HL-60 (cell line): ENCODE data around the gene PARD3.

ENCODE experiments used
- DNase-seq, 2 experiments: peaks; one replicate each; pipeline ENCODE4 v3.0.0-alpha.2; 2010 to 2020; ENCODE audit warnings: low read depth in 1 of 2, low spot score in 1 of 2
- H3K27ac ChIP-seq: fragments of 250-450 bp; sonication (Bioruptor Pico); replicated peaks from 2 replicates; pipeline ENCODE4 v1.5.1; 2020; ENCODE audit warnings: mild to moderate bottlenecking, moderate library complexity
- H3K27me3 ChIP-seq: fragments of 250-450 bp; sonication (Bioruptor Pico); 2 replicates; pipeline ENCODE4 v1.5.1; 2021; ENCODE audit warnings: mild to moderate bottlenecking, moderate library complexity; ENCODE audit not compliant: insufficient read depth, poor library complexity, severe bottlenecking
- H3K4me3 ChIP-seq: replicated peaks from 2 replicates; pipeline ENCODE4 v1.5.1; 2011; ENCODE audit warnings: mild to moderate bottlenecking, control low read depth, low read length; ENCODE audit not compliant: insufficient read depth
- CTCF ChIP-seq: IDR thresholded peaks from one replicate; pipeline ENCODE4 v1.5.1; 2011; ENCODE audit warnings: low read length, control low read depth, inconsistent platforms; ENCODE audit not compliant: insufficient read depth
- GABPA ChIP-seq: IDR thresholded peaks from 2 replicates; pipeline ENCODE4 v1.6.1; 2012; ENCODE audit warnings: low read depth
- POLR2AphosphoS5 ChIP-seq: IDR thresholded peaks from 2 replicates; pipeline ENCODE4 v1.6.1; 2012; ENCODE audit warnings: low read depth
- REST ChIP-seq: IDR thresholded peaks from 2 replicates; pipeline ENCODE4 v1.6.1; 2012; ENCODE audit warnings: low read depth; ENCODE audit not compliant: insufficient replicate concordance
- SPI1 ChIP-seq: IDR thresholded peaks from 2 replicates; pipeline ENCODE4 v1.6.1; 2012; ENCODE audit warnings: low read depth, mild to moderate bottlenecking, borderline replicate concordance

Gene PARD3

GRCh38 chr10:34372509-34372908 is 442.6 kb downstream of the PARD3 start:
- Histone ChIP-seq H3K4me3 (no peak overlapping the region), H3K27me3 (no peaks in the 10 kb centered on the region), H3K27ac (no peak overlapping the region)
- no peak for DNase-seq
- TF ChIP-seq POLR2AphosphoS5: no peak
- TF ChIP-seq SPI1: no peak
- no peak for TF ChIP-seq REST

GRCh38 chr10:34370126-34370525 is 445.0 kb downstream of the PARD3 start:
- Histone ChIP-seq H3K4me3 (no peak overlapping the region), H3K27me3 (no peaks in the 10 kb centered on the region), H3K27ac (no peak overlapping the region)
- TF ChIP-seq POLR2AphosphoS5 (no peak), SPI1 (no peak), GABPA (no peak), REST (no peak), CTCF (no peak)
- DNase-seq: no peak

- no peak for DNase-seq
- Histone ChIP-seq H3K27me3 (no peaks in the 10 kb centered on the region), H3K4me3 (no peak overlapping the region), H3K27ac (no peak overlapping the region)
- no peak for TF ChIP-seq GABPA
- TF ChIP-seq REST: no peak
- no peak for TF ChIP-seq CTCF
- no peak for TF ChIP-seq POLR2AphosphoS5
- no peak for TF ChIP-seq SPI1
These were observed 446.0 kb downstream of the PARD3 start for GRCh38 chr10:34369120-34369519.
